Loucy (cell line): ENCODE measurements around the gene ZNF76.

Source experiments
- H2AFZ ChIP-seq: fragments of 200-600 bp; sonication (generic); 2 replicates; pipeline ENCODE4 v1.6.0; 2016; ENCODE audit warnings: antibody characterized with exemption, mild to moderate bottlenecking, low read length, moderate library complexity
- H3F3A ChIP-seq: fragments of 200-600 bp; 2 replicates; pipeline ENCODE4 v1.6.0; 2016; ENCODE audit warnings: antibody characterized with exemption, low read depth, mild to moderate bottlenecking
- H3K27me3 ChIP-seq: fragments of 200-600 bp; sonication (generic); 2 replicates; pipeline ENCODE4 v1.6.1; 2014; ENCODE audit warnings: low read length, mild to moderate bottlenecking; ENCODE audit not compliant: insufficient read depth, poor library complexity, severe bottlenecking
- H3K36me3 ChIP-seq: fragments of 200-600 bp; sonication (generic); 2 replicates; pipeline ENCODE4 v1.6.1; 2016; ENCODE audit warnings: low read length; ENCODE audit not compliant: insufficient read depth
- H3K4me1 ChIP-seq: fragments of 200-600 bp; sonication (generic); 2 replicates; pipeline ENCODE4 v1.5.1; 2014; ENCODE audit warnings: low read length, mild to moderate bottlenecking; ENCODE audit not compliant: insufficient read depth, poor library complexity, severe bottlenecking
- H3K4me2 ChIP-seq: fragments of 200-600 bp; sonication (generic); 2 replicates; pipeline ENCODE4 v1.6.0; 2014; ENCODE audit warnings: antibody characterized with exemption, low read length, low read depth, mild to moderate bottlenecking; ENCODE audit not compliant: poor library complexity, severe bottlenecking
- H3K4me3 ChIP-seq: fragments of 200-600 bp; sonication (generic); 2 replicates; pipeline ENCODE4 v1.5.1; 2014; ENCODE audit warnings: low read length, mild to moderate bottlenecking, mixed read lengths; ENCODE audit not compliant: poor library complexity, severe bottlenecking
- H3K79me2 ChIP-seq: fragments of 200-600 bp; sonication (generic); 2 replicates; pipeline ENCODE4 v1.6.1; 2014; ENCODE audit warnings: low read length; ENCODE audit not compliant: insufficient read depth
- H3K9ac ChIP-seq: fragments of 200-600 bp; sonication (generic); 2 replicates; pipeline ENCODE4 v1.6.0; 2014; ENCODE audit warnings: mild to moderate bottlenecking, low read depth, low read length, moderate library complexity; ENCODE audit not compliant: poor library complexity, severe bottlenecking
- H3K9me2 ChIP-seq: fragments of 200-600 bp; sonication (generic); replicated peaks from 2 replicates; pipeline ENCODE4 v1.6.1; 2016; ENCODE audit warnings: low read depth, low read length, mixed read lengths
- H3K9me3 ChIP-seq: fragments of 200-600 bp; sonication (generic); 2 replicates; pipeline ENCODE4 v1.6.1; 2014; ENCODE audit warnings: mild to moderate bottlenecking, antibody characterized with exemption, low read length, low read depth; ENCODE audit not compliant: insufficient read depth
- H4K20me1 ChIP-seq: fragments of 200-600 bp; sonication (generic); 2 replicates; pipeline ENCODE4 v1.6.0; 2014; ENCODE audit warnings: antibody characterized with exemption, low read length, mild to moderate bottlenecking; ENCODE audit not compliant: insufficient read depth, poor library complexity, severe bottlenecking
- CTCF ChIP-seq: fragments of 200-600 bp; sonication (generic); conservative IDR thresholded peaks from 2 replicates; pipeline ENCODE4 v1.5.1; 2014; ENCODE audit warnings: mild to moderate bottlenecking, antibody characterized with exemption, low read length
- EZH2phosphoT487 ChIP-seq: fragments of 200-600 bp; IDR thresholded peaks from 2 replicates; pipeline ENCODE4 v1.6.1; 2018; ENCODE audit warnings: antibody characterized with exemption, mild to moderate bottlenecking, moderate library complexity, borderline replicate concordance

ZNF76 gene

GRCh38 chr6:35283361-35283760 lies 23.8 kb downstream of the ZNF76 start:
- Histone ChIP-seq H3K4me1 (no peaks in the 10 kb centered on the region), H3K4me2 (no peak overlapping the region), H2AFZ (no peak overlapping the region), H3K79me2 (no peaks in the 10 kb centered on the region), H3K27me3 (no peaks in the 10 kb centered on the region), H4K20me1 (no peaks in the 10 kb centered on the region), H3F3A (no peaks in the 10 kb centered on the region), H3K9me2 (no peaks in the 10 kb centered on the region), H3K4me3 (no peak overlapping the region), H3K9ac (no peak overlapping the region), H3K36me3 (peaks cover 13% of the 10 kb centered on the region; the same call in 1 of the 2 replicates), H3K9me3 (no peaks in the 10 kb centered on the region)
- TF ChIP-seq EZH2phosphoT487, result no peak
- TF ChIP-seq CTCF, result no peak

- Histone ChIP-seq H2AFZ (no peak overlapping the region), H3K4me2 (no peak overlapping the region), H3K79me2 (no peaks in the 10 kb centered on the region), H3F3A (no peaks in the 10 kb centered on the region), H3K9ac (no peak overlapping the region), H3K4me1 (no peaks in the 10 kb centered on the region), H3K9me2 (no peaks in the 10 kb centered on the region), H3K9me3 (no peaks in the 10 kb centered on the region), H3K27me3 (no peaks in the 10 kb centered on the region), H4K20me1 (no peaks in the 10 kb centered on the region), H3K4me3 (no peak overlapping the region), H3K36me3 (peaks cover 36% of the 10 kb centered on the region; the same call in 1 of the 2 replicates)
- TF ChIP-seq CTCF (no peak), EZH2phosphoT487 (no peak)
These were observed 28.3 kb downstream of the ZNF76 start for GRCh38 chr6:35287671-35288396.

GRCh38 chr6:35288834-35289233 lies 29.3 kb downstream of the ZNF76 start:
- Histone ChIP-seq H3F3A (no peaks in the 10 kb centered on the region), H3K9me2 (no peaks in the 10 kb centered on the region), H3K79me2 (no peaks in the 10 kb centered on the region), H3K4me2 (no peak overlapping the region), H3K9ac (no peak overlapping the region), H3K27me3 (no peaks in the 10 kb centered on the region), H4K20me1 (no peaks in the 10 kb centered on the region), H3K4me1 (no peaks in the 10 kb centered on the region), H3K9me3 (no peaks in the 10 kb centered on the region), H3K4me3 (no peak overlapping the region), H2AFZ (no peak overlapping the region), H3K36me3 (peaks cover 36% of the 10 kb centered on the region; the same call in 1 of the 2 replicates)
- TF ChIP-seq EZH2phosphoT487 (no peak), CTCF (no peak)
